GM10266 (cell line): ENCODE data around the gene ANO7.

ENCODE experiments used
- DNase-seq: peaks from one replicate; pipeline ENCODE4 v3.0.0; 2012; ENCODE audit errors: extremely low spot score
- CTCF ChIP-seq: IDR thresholded peaks from 2 replicates; pipeline ENCODE4 v1.5.1; 2012; ENCODE audit warnings: mild to moderate bottlenecking, low read depth; ENCODE audit not compliant: control insufficient read depth, insufficient read depth; ENCODE audit errors: missing control alignments

Gene ANO7

DNA sequence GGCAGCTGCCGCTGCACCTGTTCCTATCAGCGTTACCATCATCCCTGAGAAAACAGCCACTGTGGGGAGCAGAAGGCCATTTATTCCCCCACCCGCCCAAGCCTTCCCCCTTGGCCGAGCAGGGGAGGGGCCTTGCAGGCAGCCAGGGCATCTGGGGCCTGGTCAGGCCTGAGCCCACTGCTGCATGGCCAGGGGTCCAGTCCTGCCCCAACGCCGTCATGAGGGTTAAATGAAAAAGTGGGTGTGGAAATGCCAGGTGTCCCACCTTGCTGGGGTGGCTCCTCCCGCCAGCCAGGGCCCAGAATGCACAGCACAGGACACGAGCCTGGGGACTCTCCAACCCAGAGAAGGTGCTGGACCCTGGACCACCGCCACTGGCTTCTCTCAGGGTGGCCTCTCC lies 14.2 kb downstream of the ANO7 start:
- no peak for TF ChIP-seq CTCF

DNA sequence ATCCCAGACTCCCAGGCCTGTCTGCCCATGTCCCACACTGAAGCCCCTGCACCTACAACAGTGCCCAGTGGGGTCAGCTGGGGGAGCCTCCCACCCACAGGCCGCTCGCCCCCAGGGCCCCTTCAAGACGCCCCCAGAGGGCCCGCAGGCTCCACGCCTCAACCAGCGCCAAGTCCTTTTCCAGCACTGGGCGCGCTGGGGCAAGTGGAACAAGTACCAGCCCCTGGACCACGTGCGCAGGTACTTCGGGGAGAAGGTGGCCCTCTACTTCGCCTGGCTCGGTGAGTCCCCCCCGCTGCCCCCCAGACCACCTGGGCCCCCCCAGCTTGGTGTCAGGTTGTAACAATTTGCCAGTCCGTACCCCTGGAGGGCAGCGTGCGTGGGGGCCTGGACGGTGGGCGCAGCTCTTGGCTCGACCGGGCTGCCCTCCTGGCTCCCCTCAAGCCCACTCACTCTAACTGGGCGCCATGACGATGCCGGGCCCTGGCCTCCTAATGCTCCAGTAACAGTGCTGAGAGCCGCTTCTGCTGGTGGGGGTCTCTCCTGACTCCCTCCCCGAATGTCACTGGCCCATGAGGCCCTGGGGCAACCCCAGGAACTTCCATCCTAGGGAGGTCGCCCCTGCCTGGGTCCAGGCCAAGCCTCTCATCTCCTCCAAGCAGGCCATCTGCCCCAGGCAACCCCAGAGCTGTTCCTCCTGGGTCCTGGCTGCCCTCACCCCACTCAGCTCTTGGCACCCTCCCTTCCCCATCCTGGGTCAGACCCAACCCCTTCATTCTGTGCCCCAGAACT lies 14.9 kb downstream of the ANO7 start:
- DNase-seq: no peak
- TF ChIP-seq CTCF: no peak

More for the DNA sequence above, 14.2 kb downstream of the ANO7 start:
- no peak for DNase-seq

DNA sequence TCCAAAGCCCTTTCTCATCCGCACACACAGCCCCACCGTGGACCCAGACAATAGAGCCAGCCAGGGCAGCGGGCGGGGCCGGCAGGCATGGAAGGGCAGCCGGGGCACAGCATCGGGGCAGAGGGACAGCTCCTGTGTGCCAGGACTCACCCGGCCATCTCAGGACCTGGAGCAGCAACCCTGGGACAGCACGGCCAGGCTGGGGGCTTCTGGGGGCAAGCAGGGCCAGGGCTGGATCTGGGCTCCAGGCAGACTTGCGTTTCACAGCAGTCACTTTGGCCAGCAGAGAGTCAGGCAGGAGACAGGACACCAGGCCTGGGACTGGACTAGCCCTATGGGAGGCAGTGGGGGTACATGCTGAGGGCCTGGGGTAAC lies 15.5 kb downstream of the ANO7 start:
- no peak for DNase-seq
- no peak for TF ChIP-seq CTCF

DNA sequence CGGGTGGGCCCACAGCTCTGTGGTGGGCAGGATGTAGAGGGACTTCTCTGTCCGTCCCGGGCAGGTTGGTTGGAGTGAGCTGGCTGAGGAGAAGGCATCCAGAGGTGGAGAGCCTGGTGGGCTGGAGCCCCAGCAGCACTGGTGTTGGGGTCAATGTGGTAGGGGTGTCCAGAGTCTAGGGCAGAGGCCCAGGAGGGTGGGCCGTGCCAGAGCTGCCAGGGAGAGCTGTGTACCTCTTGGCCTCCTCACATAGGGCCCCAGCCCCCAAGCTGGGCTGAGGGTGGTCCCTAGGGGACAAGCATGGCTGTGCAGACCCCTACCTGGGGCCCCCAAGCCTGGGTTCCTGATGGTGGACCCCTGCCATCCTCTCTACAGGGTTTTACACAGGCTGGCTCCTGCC lies 16.0 kb downstream of the ANO7 start:
- no peak for DNase-seq
- TF ChIP-seq CTCF: no peak

DNA sequence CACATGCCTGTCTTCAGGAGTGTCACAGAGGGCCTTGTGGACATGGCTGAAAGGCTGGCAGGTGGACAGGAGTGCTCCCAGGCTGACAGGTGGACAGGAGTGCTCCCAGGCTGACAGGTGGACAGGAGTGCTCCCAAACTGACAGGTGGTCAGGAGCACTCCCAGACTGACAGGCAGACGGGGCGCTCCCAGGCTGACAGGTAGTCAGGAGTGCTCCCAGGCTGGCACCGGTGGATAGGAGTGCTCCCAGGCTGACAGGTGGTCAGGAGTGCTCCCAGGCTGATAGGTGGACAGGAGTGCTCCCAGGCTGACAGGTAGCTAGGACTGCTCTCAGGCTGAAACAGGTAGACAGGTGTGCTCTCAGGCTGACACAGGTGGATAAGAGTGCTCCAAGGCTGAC lies 16.6 kb downstream of the ANO7 start:
- DNase-seq: no peak
- no peak for TF ChIP-seq CTCF

DNA sequence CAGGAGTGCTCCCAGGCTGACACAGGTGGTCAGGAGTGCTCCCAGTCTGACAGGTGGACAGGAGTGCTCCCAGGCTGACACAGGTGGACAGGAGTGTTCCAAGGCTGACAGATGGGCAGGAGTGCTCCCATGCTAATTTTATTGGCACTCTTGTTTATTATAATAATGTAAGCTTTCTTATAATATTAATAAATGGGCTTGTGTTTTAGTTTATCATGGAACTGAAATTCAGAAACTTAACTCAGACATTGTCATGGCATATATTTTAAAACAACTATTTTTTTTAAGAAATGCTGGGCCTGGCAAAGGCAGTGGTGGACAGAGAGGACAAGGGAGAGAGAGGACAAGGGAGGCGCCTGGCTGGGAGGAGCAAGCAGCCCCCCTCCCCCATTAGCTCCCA lies 18.7 kb downstream of the ANO7 start:
- DNase-seq: no peak
- no peak for TF ChIP-seq CTCF

DNA sequence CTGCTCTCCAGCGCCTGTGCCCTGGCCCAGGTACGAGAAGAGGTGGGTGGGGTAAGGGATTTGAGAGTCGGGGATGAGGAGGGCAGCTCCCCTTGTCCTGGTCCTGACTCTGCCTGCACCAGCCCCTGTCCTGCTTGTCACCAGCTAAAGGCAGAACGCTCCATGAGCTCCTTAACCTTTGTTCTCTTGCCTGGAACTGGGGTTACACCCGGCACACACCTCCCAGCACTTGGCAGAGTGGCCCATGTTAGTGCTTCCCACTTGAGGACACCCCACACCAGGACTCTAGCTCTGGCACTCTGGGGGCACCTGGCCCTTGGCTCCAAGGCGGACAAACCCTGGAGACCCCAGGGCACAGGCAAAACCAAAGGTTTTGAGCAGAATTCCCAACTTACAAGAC lies 19.2 kb downstream of the ANO7 start:
- no peak for TF ChIP-seq CTCF
- no peak for DNase-seq
